ENCODE results near the gene IGDCC3. TPM values are rescaled to one million over a fixed set of nuclear protein-coding genes. Genes with fewer than 3 reads are reported as not detected.

The IGDCC3 gene
- total and polyA plus RNA-seq, 2 donors (not counting 3 experiments of a cell fraction or from before 2014, with no cell fraction given): 0.03 TPM; not detected in 1

DNA sequence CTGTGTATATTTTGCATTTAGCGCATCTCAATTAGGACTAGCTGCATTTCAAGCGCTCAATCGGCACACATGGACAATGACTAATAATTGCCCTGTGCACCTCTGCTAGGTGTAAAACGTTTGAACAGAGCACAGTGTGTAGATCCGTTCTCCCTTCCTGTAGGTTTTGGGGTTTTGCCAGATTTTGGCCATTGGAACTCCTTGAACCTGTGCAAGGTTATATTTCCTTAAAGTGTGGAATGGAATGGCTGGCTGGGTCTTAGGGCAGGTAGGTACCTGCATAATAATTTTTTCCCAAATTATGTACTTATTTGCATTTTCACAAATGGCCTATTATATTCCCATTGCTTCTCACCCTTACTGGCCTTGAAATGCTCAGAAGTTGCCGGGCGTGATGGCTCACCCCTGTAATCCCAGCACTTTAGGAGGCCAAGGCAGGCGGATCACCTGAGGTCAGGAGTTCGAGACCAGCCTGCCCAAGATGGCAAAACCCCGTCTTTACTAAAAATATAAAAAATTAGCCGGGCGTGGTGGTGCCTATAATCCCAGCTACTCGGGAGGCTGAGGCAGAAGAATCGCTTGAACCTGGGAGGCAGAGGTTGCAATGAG lies 72.5 kb downstream of the IGDCC3 start:
- Histone ChIP-seq H3K27ac (ENCODE audit: insufficient read depth, low read depth, low read length) (no peak overlapping the region), H3K4me2 (ENCODE audit: insufficient read depth, low read length) (peak overlapping the region; percentile 14), H4K20me1 (replicated peaks; ENCODE audit: control insufficient read depth, extremely low read depth, insufficient read depth, low read length) (no peaks in the 10 kb centered on the region), H3K27me3 (ENCODE audit: control insufficient read depth in 2 of 2, insufficient read depth in 2 of 2, low read length in 2 of 2) (peaks cover 0 to 2% of the 10 kb centered on the region in 2 experiments), H3K9me3 (replicated peaks; ENCODE audit: control insufficient read depth, insufficient read depth, low read length) (no peaks in the 10 kb centered on the region), H2AFZ (ENCODE audit: low read depth, low read length) (no peak overlapping the region), H3K36me3 (ENCODE audit: control insufficient read depth in 2 of 2, extremely low read depth in 1 of 2, insufficient read depth in 2 of 2, low read length in 2 of 2) (no peaks in the 10 kb centered on the region), H3K79me2 (ENCODE audit: control insufficient read depth, insufficient read depth, low read length) (no peaks in the 10 kb centered on the region), H3K4me1 (ENCODE audit: control insufficient read depth, extremely low read depth, insufficient read depth, low read length) (peaks cover 9% of the 10 kb centered on the region), H3K4me3 (replicated peaks in 1 of 3; ENCODE audit: insufficient read depth in 1 of 3, low read depth in 1 of 3, low read length in 3 of 3) (no peak overlapping the region), H3K9ac (replicated peaks; ENCODE audit: extremely low read depth, insufficient read depth, low read length) (no peak overlapping the region), H3K9me1 (replicated peaks; ENCODE audit: control insufficient read depth, extremely low read depth, insufficient read depth, low read length) (no peaks in the 10 kb centered on the region)
- dilution Hi-C loops (cut with MboI; ENCODE audit: extremely low pct_ligation_motif_present, low sequenced_read_pairs): no loop called here
- intact Hi-C loops (cut with micrococcal nuclease): loop anchor here (2.0 kb wide), 1 partner anchor 120 kb away; the partner anchor contains the start of gene CLPX
- peak; percentile 36 for TF ChIP-seq JUN (IDR thresholded peaks at IDR 0.05; ENCODE audit: borderline replicate concordance, insufficient read depth, insufficient read length, low read depth)
- TF ChIP-seq, protein P1, sequence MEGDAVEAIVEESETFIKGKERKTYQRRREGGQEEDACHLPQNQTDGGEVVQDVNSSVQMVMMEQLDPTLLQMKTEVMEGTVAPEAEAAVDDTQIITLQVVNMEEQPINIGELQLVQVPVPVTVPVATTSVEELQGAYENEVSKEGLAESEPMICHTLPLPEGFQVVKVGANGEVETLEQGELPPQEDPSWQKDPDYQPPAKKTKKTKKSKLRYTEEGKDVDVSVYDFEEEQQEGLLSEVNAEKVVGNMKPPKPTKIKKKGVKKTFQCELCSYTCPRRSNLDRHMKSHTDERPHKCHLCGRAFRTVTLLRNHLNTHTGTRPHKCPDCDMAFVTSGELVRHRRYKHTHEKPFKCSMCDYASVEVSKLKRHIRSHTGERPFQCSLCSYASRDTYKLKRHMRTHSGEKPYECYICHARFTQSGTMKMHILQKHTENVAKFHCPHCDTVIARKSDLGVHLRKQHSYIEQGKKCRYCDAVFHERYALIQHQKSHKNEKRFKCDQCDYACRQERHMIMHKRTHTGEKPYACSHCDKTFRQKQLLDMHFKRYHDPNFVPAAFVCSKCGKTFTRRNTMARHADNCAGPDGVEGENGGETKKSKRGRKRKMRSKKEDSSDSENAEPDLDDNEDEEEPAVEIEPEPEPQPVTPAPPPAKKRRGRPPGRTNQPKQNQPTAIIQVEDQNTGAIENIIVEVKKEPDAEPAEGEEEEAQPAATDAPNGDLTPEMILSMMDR (IDR thresholded peaks at IDR 0.05; ENCODE audit: extremely low read depth in 1 of 2, insufficient read depth in 1 of 2, low read depth in 1 of 2, low read length in 2 of 2): no peak
- no peak for TF ChIP-seq POLR2AphosphoS5 (IDR thresholded peaks at IDR 0.05; ENCODE audit: insufficient read depth, low read depth, low read length)
- POLR2A ChIA-PET: interaction anchor here (0.6 to 1.9 kb wide), 29 partner anchors 10 to 987 kb away, joined by 3 to 39 read pairs (median 4); partner anchors contain the start of genes CLPX, PARP16, PLEKHO2 and UBAP1L
- BruUV-seq (replicated peaks): no TSS peak
- no peak for DNase-seq (ENCODE audit: low read depth, low spot score)
- FAIRE-seq: no peak
- CTCF ChIA-PET: interaction anchor here (0.6 to 2.1 kb wide), 9 partner anchors 7 to 120 kb away, joined by 3 to 14 read pairs (median 4); partner anchors contain the start of genes CLPX and PARP16
